HG03439 (cell line): ENCODE results near the gene CPOX.

Source experiments
- ATAC-seq: cut with Tn5 transposase; IDR thresholded peaks from one replicate; pipeline ENCODE4 v1.9.1; 2021; ENCODE audit warnings: mild to moderate bottlenecking, moderate library complexity; ENCODE audit not compliant: unreplicated experiment

The CPOX gene

GRCh38 chr3:98596541-98597500 is 3.4 kb upstream of the CPOX start:
- ATAC-seq, result no peak

- no peak for ATAC-seq
These were observed 2.7 kb upstream of the CPOX start for GRCh38 chr3:98596087-98596486.

GRCh38 chr3:98594628-98595324 is 1.4 kb upstream of the CPOX start:
- ATAC-seq, result no peak

GRCh38 chr3:98592345-98592935 is 971 bp downstream of the CPOX start:
- ATAC-seq, result no peak

GRCh38 chr3:98589331-98590036 is 3.9 kb downstream of the CPOX start:
- no peak for ATAC-seq

GRCh38 chr3:98588065-98588464 is 5.3 kb downstream of the CPOX start:
- ATAC-seq, result no peak

GRCh38 chr3:98587654-98588053 is 5.8 kb downstream of the CPOX start:
- no peak for ATAC-seq

GRCh38 chr3:98584547-98584946 is 8.9 kb downstream of the CPOX start:
- no peak for ATAC-seq

GRCh38 chr3:98583766-98584165 is 9.6 kb downstream of the CPOX start:
- no peak for ATAC-seq

GRCh38 chr3:98582042-98582441 is 11.4 kb downstream of the CPOX start:
- ATAC-seq, result no peak

- ATAC-seq, result no peak
These were observed 11.9 kb downstream of the CPOX start for GRCh38 chr3:98581474-98581873.

- no peak for ATAC-seq
These were observed 12.7 kb downstream of the CPOX start for GRCh38 chr3:98580401-98581386.

GRCh38 chr3:98577178-98577895 is 16.1 kb downstream of the CPOX start:
- no peak for ATAC-seq

GRCh38 chr3:98574132-98574531 is 19.3 kb downstream of the CPOX start:
- no peak for ATAC-seq

GRCh38 chr3:98573181-98573728 is 20.2 kb downstream of the CPOX start:
- ATAC-seq, result peak; percentile 70

GRCh38 chr3:98568402-98568801 is 25.0 kb downstream of the CPOX start:
- ATAC-seq, result no peak

GRCh38 chr3:98567666-98568270 is 25.6 kb downstream of the CPOX start:
- ATAC-seq, result no peak

GRCh38 chr3:98565843-98566242 is 27.6 kb downstream of the CPOX start:
- ATAC-seq, result no peak
